ENCODE results near the gene CCL14.

CCL14 gene

DNA sequence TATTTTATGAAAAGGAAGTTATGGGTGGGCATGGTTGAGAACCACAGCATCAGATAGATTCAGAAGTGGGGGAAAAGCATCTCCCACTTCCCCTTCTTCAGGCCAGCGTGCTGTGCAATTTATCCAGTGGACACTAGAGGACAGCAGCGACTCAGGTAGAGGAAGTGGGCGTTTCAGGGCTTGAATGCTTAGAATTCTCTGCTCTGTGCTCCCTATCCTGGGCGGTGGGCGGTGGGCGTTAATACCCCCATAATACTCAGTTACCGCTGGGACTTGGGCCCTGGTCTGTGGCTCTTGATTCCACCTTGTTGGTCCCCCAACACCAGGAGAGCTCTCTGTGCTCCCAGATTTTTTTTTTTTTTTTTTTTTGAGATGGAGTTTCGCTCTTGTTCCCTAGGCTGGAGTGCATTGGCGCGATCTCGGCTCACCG is 39.4 kb downstream of the CCL14 start:
- Histone ChIP-seq H2AK5ac (ENCODE audit: low read length) (no peak overlapping the region), H3K4me3 (ENCODE audit: low read depth, low read length) (no peak overlapping the region), H3K4me1 (ENCODE audit: control insufficient read depth in 1 of 2, insufficient read depth in 2 of 2, low read length in 2 of 2) (no peaks in the 10 kb centered on the region), H3K36me3 (ENCODE audit: control insufficient read depth in 1 of 2, insufficient read depth in 2 of 2, low read length in 2 of 2) (no peaks in the 10 kb centered on the region), H2BK120ac (ENCODE audit: insufficient read depth, low read length, poor library complexity) (no peak overlapping the region), H3K18ac (ENCODE audit: low read length) (no peak overlapping the region), H2BK12ac (ENCODE audit: low read length) (no peak overlapping the region), H3K79me2 (ENCODE audit: control insufficient read depth, insufficient read depth, low read length, poor library complexity) (no peaks in the 10 kb centered on the region), H4K12ac (ENCODE audit: low read depth, low read length) (no peak overlapping the region), H4K91ac (ENCODE audit: low read depth, low read length) (no peak overlapping the region), H2AFZ (ENCODE audit: insufficient read depth, low read length, poor library complexity) (no peak overlapping the region), H3K4ac (ENCODE audit: low read depth, low read length) (no peak overlapping the region), H3K9ac (ENCODE audit: low read length) (no peak overlapping the region), H2BK5ac (ENCODE audit: low read depth, low read length, poor library complexity) (no peak overlapping the region), H4K8ac (ENCODE audit: low read depth, low read length) (peak overlapping the region; percentile 79), H3K27ac (ENCODE audit: low read depth, low read length) (no peak overlapping the region), H3K23ac (ENCODE audit: low read length) (no peak overlapping the region), H3K27me3 (ENCODE audit: insufficient read depth, low read length) (no peaks in the 10 kb centered on the region), H3K79me1 (ENCODE audit: low read length) (no peaks in the 10 kb centered on the region), H3K9me3 (ENCODE audit: insufficient read depth, low read depth, low read length) (no peaks in the 10 kb centered on the region), H3K4me2 (ENCODE audit: low read length) (no peak overlapping the region), H3K14ac (ENCODE audit: low read length) (no peak overlapping the region)
- peak; percentile 39 to 67 for DNase-seq
- no CpG with 5 or more reads among the region's 12 CpGs for WGBS (ENCODE audit: extremely low coverage, insufficient coverage, insufficient read length)

DNA sequence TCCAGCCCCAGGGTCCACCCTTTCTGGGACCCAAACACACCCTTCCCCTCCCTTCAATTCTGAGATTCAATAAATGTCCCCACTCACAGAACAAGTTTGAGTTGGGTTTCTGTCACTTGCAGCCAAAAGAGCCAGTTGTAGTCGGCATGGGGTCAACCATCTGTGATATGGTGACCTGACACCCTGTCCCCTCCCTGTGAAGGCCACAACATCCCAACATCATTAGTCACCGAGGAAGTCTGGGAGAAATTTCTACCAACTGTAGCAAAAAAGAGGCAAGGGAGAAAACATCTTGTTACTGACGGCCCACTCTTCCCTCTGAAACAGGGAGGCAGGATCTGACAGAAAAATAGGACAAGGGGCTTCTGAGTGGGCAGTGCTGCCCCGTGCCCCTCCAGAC is 42.4 kb downstream of the CCL14 start:
- Histone ChIP-seq H4K8ac (ENCODE audit: low read depth, low read length) (no peak overlapping the region), H3K36me3 (ENCODE audit: control insufficient read depth in 1 of 2, insufficient read depth in 2 of 2, low read length in 2 of 2) (no peaks in the 10 kb centered on the region), H3K27ac (ENCODE audit: low read depth, low read length) (no peak overlapping the region), H2BK12ac (ENCODE audit: low read length) (no peak overlapping the region), H3K18ac (ENCODE audit: low read length) (no peak overlapping the region), H2BK5ac (ENCODE audit: low read depth, low read length, poor library complexity) (no peak overlapping the region), H3K4ac (ENCODE audit: low read depth, low read length) (no peak overlapping the region), H3K4me2 (ENCODE audit: low read length) (no peak overlapping the region), H4K12ac (ENCODE audit: low read depth, low read length) (no peak overlapping the region), H3K79me1 (ENCODE audit: low read length) (no peaks in the 10 kb centered on the region), H3K27me3 (ENCODE audit: insufficient read depth, low read length) (no peaks in the 10 kb centered on the region), H3K4me3 (ENCODE audit: low read depth, low read length) (no peak overlapping the region), H2AK5ac (ENCODE audit: low read length) (no peak overlapping the region), H3K79me2 (ENCODE audit: control insufficient read depth, insufficient read depth, low read length, poor library complexity) (no peaks in the 10 kb centered on the region), H3K9ac (ENCODE audit: low read length) (no peak overlapping the region), H3K4me1 (ENCODE audit: control insufficient read depth in 1 of 2, insufficient read depth in 2 of 2, low read length in 2 of 2) (no peaks in the 10 kb centered on the region), H2BK120ac (ENCODE audit: insufficient read depth, low read length, poor library complexity) (no peak overlapping the region), H2AFZ (ENCODE audit: insufficient read depth, low read length, poor library complexity) (no peak overlapping the region), H3K23ac (ENCODE audit: low read length) (no peak overlapping the region), H3K14ac (ENCODE audit: low read length) (no peak overlapping the region), H4K91ac (ENCODE audit: low read depth, low read length) (no peak overlapping the region), H3K9me3 (ENCODE audit: insufficient read depth, low read depth, low read length) (no peaks in the 10 kb centered on the region)
- DNase-seq, result no peak
- no CpG with 5 or more reads among the region's 4 CpGs for WGBS (ENCODE audit: extremely low coverage, insufficient coverage, insufficient read length)

DNA sequence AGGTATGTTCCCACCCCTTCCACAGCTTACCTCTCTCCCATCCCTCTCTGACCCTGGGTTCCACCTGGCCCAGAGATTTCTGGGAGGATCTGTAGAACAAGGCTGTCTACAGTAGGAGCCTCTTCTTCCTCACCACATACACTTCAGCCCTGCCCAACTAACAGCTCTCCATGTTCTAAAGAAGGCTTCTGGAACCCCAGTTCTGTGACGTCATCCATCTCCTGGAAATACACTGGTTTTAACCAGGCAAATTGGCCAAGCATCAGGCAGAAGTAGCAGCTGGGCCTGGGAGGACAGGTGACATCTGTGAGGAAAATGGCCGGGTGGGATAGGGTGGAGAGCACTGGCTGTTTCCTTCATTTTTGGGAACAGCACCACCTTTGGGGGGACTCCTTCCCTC is 43.0 kb downstream of the CCL14 start, which contains the start of gene LYZL6:
LYZL6 (minus strand) TSS at position 177 of the 400 bp plus-strand sequence. CDS start 4,357 bp downstream, outside the sequence.
- Histone ChIP-seq H2AFZ (ENCODE audit: insufficient read depth, low read length, poor library complexity) (no peak within 1 kb of the TSS), H3K27ac (ENCODE audit: low read depth, low read length) (no peak within 1 kb of the TSS), H4K8ac (ENCODE audit: low read depth, low read length) (no peak within 1 kb of the TSS), H2BK12ac (ENCODE audit: low read length) (no peak within 1 kb of the TSS), H3K14ac (ENCODE audit: low read length) (no peak within 1 kb of the TSS), H3K23ac (ENCODE audit: low read length) (no peak within 1 kb of the TSS), H3K9ac (ENCODE audit: low read length) (no peak within 1 kb of the TSS), H2AK5ac (ENCODE audit: low read length) (no peak within 1 kb of the TSS), H3K9me3 (ENCODE audit: insufficient read depth, low read depth, low read length) (no peaks in the 10 kb centered on the region), H2BK5ac (ENCODE audit: low read depth, low read length, poor library complexity) (no peak within 1 kb of the TSS), H3K79me1 (ENCODE audit: low read length) (no peaks in the 10 kb centered on the region), H2BK120ac (ENCODE audit: insufficient read depth, low read length, poor library complexity) (no peak within 1 kb of the TSS), H3K4me1 (ENCODE audit: control insufficient read depth in 1 of 2, insufficient read depth in 2 of 2, low read length in 2 of 2) (no peaks in the 10 kb centered on the region), H3K27me3 (ENCODE audit: insufficient read depth, low read length) (no peaks in the 10 kb centered on the region), H3K4me2 (ENCODE audit: low read length) (no peak within 1 kb of the TSS), H3K4me3 (ENCODE audit: low read depth, low read length) (no peak within 1 kb of the TSS), H3K4ac (ENCODE audit: low read depth, low read length) (no peak within 1 kb of the TSS), H3K36me3 (ENCODE audit: control insufficient read depth in 1 of 2, insufficient read depth in 2 of 2, low read length in 2 of 2) (no peaks in the 10 kb centered on the region), H3K18ac (ENCODE audit: low read length) (no peak within 1 kb of the TSS), H4K91ac (ENCODE audit: low read depth, low read length) (no peak within 1 kb of the TSS), H4K12ac (ENCODE audit: low read depth, low read length) (no peak within 1 kb of the TSS), H3K79me2 (ENCODE audit: control insufficient read depth, insufficient read depth, low read length, poor library complexity) (no peaks in the 10 kb centered on the region)
- no peak for DNase-seq
- no CpG with 5 or more reads among the region's 2 CpGs for WGBS (ENCODE audit: extremely low coverage, insufficient coverage, insufficient read length)

DNA sequence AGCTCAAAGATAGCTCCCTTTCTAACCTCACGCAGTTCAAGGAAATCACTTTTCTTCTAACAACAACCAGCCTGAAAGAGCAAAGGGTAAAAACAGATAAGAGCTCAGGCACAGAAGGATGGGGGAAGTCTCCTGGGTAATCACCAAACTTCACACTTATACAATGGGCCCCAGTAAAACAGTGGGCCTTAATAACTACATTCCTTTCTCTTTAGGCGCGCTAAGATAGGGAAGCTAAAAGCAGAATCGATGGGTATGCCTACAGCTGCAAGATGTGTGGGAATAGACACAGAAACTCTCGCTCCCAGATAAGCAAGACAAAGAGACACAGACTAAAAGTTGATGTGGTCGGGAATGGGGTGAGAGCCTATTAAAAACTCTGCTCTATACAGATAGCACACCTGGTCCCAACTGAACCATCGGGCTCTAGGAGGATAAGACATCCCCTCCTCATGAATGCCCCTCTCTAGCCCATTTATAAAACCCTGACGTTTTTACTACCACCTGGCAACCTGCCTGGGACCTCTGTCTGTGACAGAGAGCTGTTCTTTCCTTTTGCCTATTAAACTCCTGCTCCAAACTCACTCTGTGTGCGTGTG is 43.8 kb downstream of the CCL14 start:
- H3K4me3 ChIP-seq (ENCODE audit: low read depth, low read length), result no peak overlapping the region
- no peak overlapping the region for H4K12ac ChIP-seq (ENCODE audit: low read depth, low read length)
- no peak overlapping the region for H3K9ac ChIP-seq (ENCODE audit: low read length)
- H3K4me1 ChIP-seq (ENCODE audit: control insufficient read depth in 1 of 2, insufficient read depth in 2 of 2, low read length in 2 of 2), result no peaks in the 10 kb centered on the region
- no peak overlapping the region for H2AFZ ChIP-seq (ENCODE audit: insufficient read depth, low read length, poor library complexity)
- H3K36me3 ChIP-seq (ENCODE audit: control insufficient read depth in 1 of 2, insufficient read depth in 2 of 2, low read length in 2 of 2), result no peaks in the 10 kb centered on the region
- no peak overlapping the region for H3K27ac ChIP-seq (ENCODE audit: low read depth, low read length)
- no peak for DNase-seq
- H3K23ac ChIP-seq (ENCODE audit: low read length), result no peak overlapping the region
- no peaks in the 10 kb centered on the region for H3K79me1 ChIP-seq (ENCODE audit: low read length)
- H2BK12ac ChIP-seq (ENCODE audit: low read length), result no peak overlapping the region
- H3K27me3 ChIP-seq (ENCODE audit: insufficient read depth, low read length), result no peaks in the 10 kb centered on the region
- H2AK5ac ChIP-seq (ENCODE audit: low read length), result no peak overlapping the region
- WGBS (ENCODE audit: extremely low coverage, insufficient coverage, insufficient read length), result no CpG with 5 or more reads among the region's 9 CpGs
- no peak overlapping the region for H4K8ac ChIP-seq (ENCODE audit: low read depth, low read length)
- H3K9me3 ChIP-seq (ENCODE audit: insufficient read depth, low read depth, low read length), result no peaks in the 10 kb centered on the region
- H3K14ac ChIP-seq (ENCODE audit: low read length), result no peak overlapping the region
- H2BK5ac ChIP-seq (ENCODE audit: low read depth, low read length, poor library complexity), result no peak overlapping the region
- H3K18ac ChIP-seq (ENCODE audit: low read length), result no peak overlapping the region
- H3K4me2 ChIP-seq (ENCODE audit: low read length), result no peak overlapping the region
- H3K79me2 ChIP-seq (ENCODE audit: control insufficient read depth, insufficient read depth, low read length, poor library complexity), result no peaks in the 10 kb centered on the region
- no peak overlapping the region for H4K91ac ChIP-seq (ENCODE audit: low read depth, low read length)
- H3K4ac ChIP-seq (ENCODE audit: low read depth, low read length), result no peak overlapping the region
- no peak overlapping the region for H2BK120ac ChIP-seq (ENCODE audit: insufficient read depth, low read length, poor library complexity)
